ENCODE results near the gene CELA2B. TPM values are rescaled to one million over a fixed set of nuclear protein-coding genes. Genes with fewer than 3 reads are reported as not detected.
A peak's percentile ranks its signal among the peaks of the same experiment; 100 is the strongest.
"Not testable (repeated sequence)": the region's sequence is repeated elsewhere in the genome, so short reads cannot be mapped to it uniquely, and the experiment has no call there.

The CELA2B gene
- total RNA-seq, 1 donor from 2014 or later = not detected

GRCh38 chr1:15477646-15478212 is 1.8 kb downstream of the CELA2B start:
- Mint-ChIP-seq H3K27ac (ENCODE audit: unreplicated experiment) (no peak overlapping the region), H3K4me3 (no peak overlapping the region), H3K27me3 (ENCODE audit: low read depth) (no peaks in the 10 kb centered on the region), H3K4me1 (no peaks in the 10 kb centered on the region), H3K36me3 (ENCODE audit: low read depth) (no peaks in the 10 kb centered on the region), H3K9me3 (no peaks in the 10 kb centered on the region)
- DNase-seq (ENCODE audit: low read depth, low spot score) = no peak
- no peak for TF ChIP-seq CTCF (conservative IDR thresholded peaks at IDR 0.05)

- Mint-ChIP-seq H3K9me3 (no peaks in the 10 kb centered on the region), H3K27me3 (ENCODE audit: low read depth) (no peaks in the 10 kb centered on the region), H3K4me1 (no peaks in the 10 kb centered on the region), H3K27ac (ENCODE audit: unreplicated experiment) (no peak overlapping the region), H3K4me3 (no peak overlapping the region), H3K36me3 (ENCODE audit: low read depth) (peaks cover 2% of the 10 kb centered on the region)
- DNase-seq (ENCODE audit: low read depth, low spot score) = no peak
- TF ChIP-seq CTCF (conservative IDR thresholded peaks at IDR 0.05) = no peak
Measured at GRCh38 chr1:15479654-15480347, 3.9 kb downstream of the CELA2B start.

GRCh38 chr1:15482455-15482854 is 6.6 kb downstream of the CELA2B start:
- H3K4me1 Mint-ChIP-seq; H3K9me3 Mint-ChIP-seq; H3K4me3 Mint-ChIP-seq; H3K36me3 Mint-ChIP-seq (ENCODE audit: low read depth); H3K27ac Mint-ChIP-seq (ENCODE audit: unreplicated experiment); H3K27me3 Mint-ChIP-seq (ENCODE audit: low read depth); DNase-seq (ENCODE audit: low read depth, low spot score): not testable (repeated sequence)

- H3K9me3 Mint-ChIP-seq; H3K27me3 Mint-ChIP-seq (ENCODE audit: low read depth); H3K27ac Mint-ChIP-seq (ENCODE audit: unreplicated experiment); H3K4me1 Mint-ChIP-seq; H3K4me3 Mint-ChIP-seq; H3K36me3 Mint-ChIP-seq (ENCODE audit: low read depth); DNase-seq (ENCODE audit: low read depth, low spot score): not testable (repeated sequence)
Measured at GRCh38 chr1:15482983-15483543, 7.2 kb downstream of the CELA2B start.

- Mint-ChIP-seq H3K27ac (ENCODE audit: unreplicated experiment) (no peak overlapping the region), H3K27me3 (ENCODE audit: low read depth) (no peaks in the 10 kb centered on the region), H3K4me1 (no peaks in the 10 kb centered on the region)
Measured at GRCh38 chr1:15483971-15484370, 8.1 kb downstream of the CELA2B start.

GRCh38 chr1:15484443-15484842 is 8.5 kb downstream of the CELA2B start:
- H3K27me3 Mint-ChIP-seq (ENCODE audit: low read depth); H3K4me1 Mint-ChIP-seq; H3K36me3 Mint-ChIP-seq (ENCODE audit: low read depth); H3K9me3 Mint-ChIP-seq; H3K27ac Mint-ChIP-seq (ENCODE audit: unreplicated experiment); H3K4me3 Mint-ChIP-seq; DNase-seq (ENCODE audit: low read depth, low spot score): not testable (repeated sequence)

More at GRCh38 chr1:15483971-15484370, 8.1 kb downstream of the CELA2B start:
- Mint-ChIP-seq H3K36me3 (ENCODE audit: low read depth) (peaks cover 6% of the 10 kb centered on the region), H3K4me3 (no peak overlapping the region), H3K9me3 (no peaks in the 10 kb centered on the region)
- TF ChIP-seq CTCF (conservative IDR thresholded peaks at IDR 0.05) = no peak
- DNase-seq (ENCODE audit: low read depth, low spot score) = no peak

GRCh38 chr1:15485636-15486035 is 9.7 kb downstream of the CELA2B start:
- Mint-ChIP-seq H3K4me1 (no peaks in the 10 kb centered on the region), H3K27ac (ENCODE audit: unreplicated experiment) (no peak overlapping the region), H3K4me3 (no peak overlapping the region), H3K36me3 (ENCODE audit: low read depth) (peaks cover 11% of the 10 kb centered on the region), H3K9me3 (no peaks in the 10 kb centered on the region), H3K27me3 (ENCODE audit: low read depth) (no peaks in the 10 kb centered on the region)
- no peak for TF ChIP-seq CTCF (conservative IDR thresholded peaks at IDR 0.05)
- no peak for DNase-seq (ENCODE audit: low read depth, low spot score)

- not testable (repeated sequence) for DNase-seq (ENCODE audit: low read depth, low spot score); H3K9me3 Mint-ChIP-seq; H3K4me1 Mint-ChIP-seq; H3K27me3 Mint-ChIP-seq (ENCODE audit: low read depth); H3K4me3 Mint-ChIP-seq
- H3K27ac Mint-ChIP-seq (ENCODE audit: unreplicated experiment) = peak overlapping the region; percentile 35
- H3K36me3 Mint-ChIP-seq (ENCODE audit: low read depth) = peaks cover 11% of the 10 kb centered on the region
Measured at GRCh38 chr1:15486844-15487610, 11.1 kb downstream of the CELA2B start.
